ENCODE data around the gene CHIT1. TPM values are rescaled to one million over a fixed set of nuclear protein-coding genes. Genes with fewer than 3 reads are reported as not detected.
A peak's percentile ranks its signal among the peaks of the same experiment; 100 is the strongest.

Gene CHIT1
- total and polyA plus RNA-seq, 9 of the 15 experiments (the other 6 are each of a cell fraction or from before 2014, with no cell fraction given): not detected

DNA sequence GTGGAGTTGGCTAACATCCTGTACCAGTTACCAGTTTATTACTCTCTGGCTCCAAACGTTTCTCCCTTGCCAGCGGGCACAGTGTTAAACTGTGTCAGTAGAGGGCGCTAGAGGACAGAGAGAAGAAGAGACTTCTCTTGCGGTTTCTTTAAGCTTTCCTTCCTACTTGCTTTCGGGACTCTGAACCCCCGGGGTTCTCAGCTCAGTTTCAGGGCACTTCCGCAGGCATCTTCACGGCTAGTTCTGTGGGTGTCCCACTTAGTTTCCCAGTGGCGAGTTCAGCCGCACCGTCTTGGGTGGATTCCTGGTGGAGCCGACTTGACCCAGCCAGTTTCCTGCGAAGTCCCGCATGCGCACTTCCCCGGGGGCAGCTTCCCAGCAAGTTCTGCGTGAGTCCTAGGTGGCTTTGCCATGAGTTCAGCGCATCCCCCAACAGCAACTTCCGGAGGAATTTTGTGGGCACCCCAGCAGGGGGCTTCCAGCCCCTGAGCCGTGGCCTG is 37.9 kb upstream of the CHIT1 start (continued):
- TF ChIP-seq E2F1 (CRISPR knock-in tag; IDR thresholded peaks at IDR 0.05) (0 out of 2 replicates have a peak, but pooled peaks have one; percentile 29), LCOR (CRISPR knock-in tag; IDR thresholded peaks at IDR 0.05) (no peak), PHF21A (IDR thresholded peaks at IDR 0.05; ENCODE audit: borderline replicate concordance, low read depth) (no peak), POLR2G (IDR thresholded peaks at IDR 0.05; ENCODE audit: low read depth, low read length) (no peak), ZNF586 (CRISPR knock-in tag; conservative IDR thresholded peaks at IDR 0.05) (no peak), REST (IDR thresholded peaks at IDR 0.05; ENCODE audit: borderline replicate concordance) (peak; percentile 60; the same call in 1 of the 2 replicates), REST (CRISPR knock-in tag; IDR thresholded peaks at IDR 0.05; ENCODE audit: low read depth) (no peak), SP1 (CRISPR knock-in tag; IDR thresholded peaks at IDR 0.05) (no peak), USF1 (CRISPR knock-in tag; IDR thresholded peaks at IDR 0.05) (no peak), EP400 (IDR thresholded peaks at IDR 0.05) (no peak), SIN3B (IDR thresholded peaks at IDR 0.05; ENCODE audit: low read depth) (no peak), KLF6 (CRISPR knock-in tag; IDR thresholded peaks at IDR 0.05; ENCODE audit: borderline replicate concordance) (no peak), KLF13 (tag; IDR thresholded peaks at IDR 0.05; ENCODE audit: borderline replicate concordance, low read depth) (no peak)
- TF ChIP-seq, protein P1, sequence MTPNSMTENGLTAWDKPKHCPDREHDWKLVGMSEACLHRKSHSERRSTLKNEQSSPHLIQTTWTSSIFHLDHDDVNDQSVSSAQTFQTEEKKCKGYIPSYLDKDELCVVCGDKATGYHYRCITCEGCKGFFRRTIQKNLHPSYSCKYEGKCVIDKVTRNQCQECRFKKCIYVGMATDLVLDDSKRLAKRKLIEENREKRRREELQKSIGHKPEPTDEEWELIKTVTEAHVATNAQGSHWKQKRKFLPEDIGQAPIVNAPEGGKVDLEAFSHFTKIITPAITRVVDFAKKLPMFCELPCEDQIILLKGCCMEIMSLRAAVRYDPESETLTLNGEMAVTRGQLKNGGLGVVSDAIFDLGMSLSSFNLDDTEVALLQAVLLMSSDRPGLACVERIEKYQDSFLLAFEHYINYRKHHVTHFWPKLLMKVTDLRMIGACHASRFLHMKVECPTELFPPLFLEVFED (CRISPR knock-in tag; conservative IDR thresholded peaks at IDR 0.05): no peak
